Activated CD8-positive, alpha-beta T cell treated with anti-CD3 and anti-CD28 coated beads for 36 hours (primary cell): ENCODE results near the gene UBASH3B. TPM values are rescaled to one million over a fixed set of nuclear protein-coding genes. Genes with fewer than 3 reads are reported as not detected.

Source experiments
- ATAC-seq: fragments of 200-7000 bp; cut with Tn5 transposase; one replicate; pipeline ENCODE4 v1.10.0; 2021; ENCODE audit warnings: mild to moderate bottlenecking, moderate library complexity
- CTCF ChIA-PET: fragments of 350-600 bp; sonication (Branson Sonifier 250); formaldehyde crosslinking; loops from one replicate; lab custom pipeline; 2021; ENCODE audit warnings: antibody characterized with exemption; lab: Charles Lee
- POLR2A ChIA-PET: fragments of 350-600 bp; sonication (Branson Sonifier 250); formaldehyde crosslinking; loops from one replicate; lab custom pipeline; 2021; ENCODE audit warnings: antibody characterized with exemption; lab: Charles Lee
- DNase-seq: peaks from one replicate; pipeline ENCODE4 v3.0.0-alpha.2; 2020
- H3K27ac Mint-ChIP-seq: one replicate; pipeline ENCODE4 v1.8.0; 2021; ENCODE audit warnings: mild to moderate bottlenecking, mixed read lengths
- H3K27me3 Mint-ChIP-seq: one replicate; pipeline ENCODE4 v1.8.0; 2021; ENCODE audit warnings: mixed read lengths
- H3K36me3 Mint-ChIP-seq: one replicate; pipeline ENCODE4 v1.8.0; 2021; ENCODE audit warnings: low read depth, mixed read lengths
- H3K4me1 Mint-ChIP-seq: one replicate; pipeline ENCODE4 v1.8.0; 2021; ENCODE audit warnings: low read depth, mixed read lengths
- H3K4me3 Mint-ChIP-seq: one replicate; pipeline ENCODE4 v1.8.0; 2021; ENCODE audit warnings: mild to moderate bottlenecking, moderate library complexity, mixed read lengths
- H3K9me3 Mint-ChIP-seq: one replicate; pipeline ENCODE4 v1.8.0; 2021; ENCODE audit warnings: mixed read lengths
- CTCF ChIP-seq: fragments of 200-600 bp; IDR thresholded peaks from one replicate; pipeline ENCODE4 v1.8.0; 2022; ENCODE audit warnings: antibody characterized with exemption, mild to moderate bottlenecking
- intact Hi-C: fragments of 100-400 bp; cut with micrococcal nuclease; formaldehyde crosslinking; loops from one replicate; pipeline ENCODE4 v1.10.0; 2022
- total RNA-seq, 2 experiments: library from RNA; stranded (reverse); gene quantifications; one replicate each; pipeline ENCODE4 v1.2.3, GENCODE V29; 2021

UBASH3B gene
- total RNA-seq, 2 experiments from 2014 or later, result 36.1 to 40.6 TPM

DNA sequence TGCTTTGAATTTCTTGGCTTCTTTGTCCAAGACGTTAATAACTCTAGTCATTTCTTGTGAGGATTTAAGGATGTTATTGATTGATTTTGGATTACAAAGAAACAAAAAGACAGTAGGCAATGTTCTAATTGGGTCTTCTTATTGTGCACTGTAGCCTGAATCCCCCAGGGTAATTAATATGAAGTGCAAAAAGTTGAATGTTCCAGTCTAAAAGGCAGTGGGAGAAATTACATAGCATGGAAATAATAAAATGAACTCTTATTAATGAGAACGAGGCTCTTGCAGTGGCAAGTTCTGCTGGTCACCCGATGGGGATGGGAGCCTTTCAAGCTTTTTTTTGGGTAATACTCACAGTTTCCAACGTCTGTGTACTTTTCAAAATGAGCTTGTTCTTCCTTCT is 45.6 kb downstream of the UBASH3B start:
- Mint-ChIP-seq H3K4me1 (peaks cover 83% of the 10 kb centered on the region), H3K9me3 (no peaks in the 10 kb centered on the region), H3K4me3 (no peak overlapping the region), H3K27me3 (no peaks in the 10 kb centered on the region), H3K36me3 (peaks cover 25% of the 10 kb centered on the region), H3K27ac (peak overlapping the region; percentile 71)
- CTCF ChIA-PET, result interaction anchor here (0.8 to 1.7 kb wide), 5 partner anchors 19 to 95 kb away, joined by 3 to 6 read pairs (median 4); partner anchors contain the start of gene UBASH3B
- ATAC-seq (no peak), DNase-seq (peak; percentile 58)
- intact Hi-C loops, result no loop called here
- POLR2A ChIA-PET, result interaction anchor here (1.1 to 1.5 kb wide), 2 partner anchors 45 kb away, joined by 3 to 4 read pairs; partner anchors contain the start of gene UBASH3B
- TF ChIP-seq CTCF, result no peak

DNA sequence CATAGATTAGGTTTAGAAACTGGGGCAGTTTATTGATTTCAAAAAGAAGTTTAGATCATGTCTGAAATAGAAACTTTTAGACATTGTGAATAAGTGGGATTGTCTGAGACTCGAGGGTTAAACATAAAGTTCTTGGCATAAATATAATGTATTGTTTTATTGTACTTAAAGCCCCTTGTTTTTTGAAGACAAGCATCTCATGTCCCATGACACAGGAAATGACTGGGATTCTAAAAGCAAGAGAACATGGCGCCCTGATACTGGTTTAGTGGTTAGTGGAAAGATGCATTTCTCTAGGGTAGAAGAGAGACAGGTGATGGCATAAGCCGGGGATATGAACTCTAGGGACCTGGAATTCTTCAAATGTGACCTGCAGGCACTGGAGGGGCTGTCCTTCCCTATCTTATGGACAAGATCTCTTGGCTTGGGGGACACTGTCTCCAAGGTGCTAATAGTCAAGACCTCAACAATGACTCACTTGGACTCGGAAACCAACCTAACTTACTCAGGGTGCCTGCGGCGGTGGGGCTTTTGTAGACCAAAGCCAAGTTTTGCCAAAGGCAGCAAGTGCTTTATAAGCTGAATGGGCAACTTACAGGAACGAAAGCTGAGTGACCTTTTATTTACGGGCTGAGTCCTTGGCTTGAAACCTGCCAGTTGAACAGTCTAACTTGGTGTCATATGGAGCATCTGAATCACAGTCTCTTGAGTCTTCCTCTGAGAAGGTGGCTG is 48.2 kb downstream of the UBASH3B start:
- POLR2A ChIA-PET, result interaction anchor here (0.7 to 1.3 kb wide), 3 partner anchors 19 to 42 kb away, joined by 3 to 4 read pairs (median 3); no protein-coding TSS in a partner anchor

GRCh38 chr11:122705396-122705795 is 49.9 kb downstream of the UBASH3B start:
- intact Hi-C loops, result no loop called here
- ATAC-seq (no peak), DNase-seq (no peak)
- no peak for TF ChIP-seq CTCF
- Mint-ChIP-seq H3K36me3 (peaks cover 25% of the 10 kb centered on the region), H3K27me3 (no peaks in the 10 kb centered on the region), H3K27ac (peak overlapping the region; percentile 90), H3K4me1 (peaks cover 65% of the 10 kb centered on the region), H3K4me3 (no peak overlapping the region), H3K9me3 (no peaks in the 10 kb centered on the region)
- ChIA-PET POLR2A (no interaction called here), CTCF (interaction anchor here (1.2 kb wide), 2 partner anchors 48 to 50 kb away, joined by 4 to 5 read pairs; no protein-coding TSS in a partner anchor)

More for the DNA sequence above, 48.2 kb downstream of the UBASH3B start:
- DNase-seq (peak; percentile 83), ATAC-seq (peak; percentile 77)
- intact Hi-C loops, result no loop called here
- Mint-ChIP-seq H3K4me3 (no peak overlapping the region), H3K9me3 (no peaks in the 10 kb centered on the region), H3K4me1 (peaks cover 70% of the 10 kb centered on the region), H3K27ac (peak overlapping the region; percentile 96), H3K36me3 (peaks cover 31% of the 10 kb centered on the region), H3K27me3 (no peaks in the 10 kb centered on the region)
- no peak for TF ChIP-seq CTCF
- CTCF ChIA-PET, result no interaction called here

- ChIA-PET POLR2A (interaction anchor here (1.1 kb wide), 1 partner anchor 16 kb away, joined by 3 read pairs; no protein-coding TSS in a partner anchor), CTCF (interaction anchor here (1.2 to 1.6 kb wide), 3 partner anchors 49 to 75 kb away, joined by 4 to 5 read pairs (median 5); no protein-coding TSS in a partner anchor)
- ATAC-seq, result no peak
- H3K9me3 Mint-ChIP-seq, result no peaks in the 10 kb centered on the region
- TF ChIP-seq CTCF, result no peak
- intact Hi-C loops, result no loop called here
- DNase-seq, result no peak
- H3K27me3 Mint-ChIP-seq, result no peaks in the 10 kb centered on the region
- H3K36me3 Mint-ChIP-seq, result peaks cover 25% of the 10 kb centered on the region
- H3K4me3 Mint-ChIP-seq, result no peak overlapping the region
- peak overlapping the region; percentile 13 for H3K27ac Mint-ChIP-seq
- H3K4me1 Mint-ChIP-seq, result peaks cover 57% of the 10 kb centered on the region
These were observed 51.0 kb downstream of the UBASH3B start for GRCh38 chr11:122706291-122707088.
